AG09309 (cell line): ENCODE measurements around the gene TP73.

Source experiments
- DNase-seq: peaks from one replicate; pipeline ENCODE4 v3.0.0-alpha.2; 2010; ENCODE audit warnings: low read depth
- H3K4me3 ChIP-seq: 2 replicates; pipeline ENCODE4 v1.5.1; 2011; ENCODE audit warnings: mild to moderate bottlenecking, low read depth, low read length, moderate library complexity; ENCODE audit not compliant: control insufficient read depth
- CTCF ChIP-seq: IDR thresholded peaks from 2 replicates; pipeline ENCODE4 v1.5.1; 2011; ENCODE audit warnings: mild to moderate bottlenecking, low read depth, low read length, inconsistent platforms; ENCODE audit not compliant: insufficient read depth, control insufficient read depth; ENCODE audit errors: missing control alignments

Gene TP73

GRCh38 chr1:3705341-3705950 is 53.1 kb downstream of the TP73 start:
- DNase-seq, result no peak
- no peak overlapping the region for H3K4me3 ChIP-seq
- TF ChIP-seq CTCF, result no peak

GRCh38 chr1:3706651-3707297 is 54.5 kb downstream of the TP73 start:
- no peak for TF ChIP-seq CTCF
- H3K4me3 ChIP-seq, result no peak overlapping the region
- no peak for DNase-seq

- DNase-seq, result no peak
- no peak overlapping the region for H3K4me3 ChIP-seq
- TF ChIP-seq CTCF, result no peak
Measured at GRCh38 chr1:3707298-3707938, 55.1 kb downstream of the TP73 start.

- no peak overlapping the region for H3K4me3 ChIP-seq
- no peak for DNase-seq
- no peak for TF ChIP-seq CTCF
Measured at GRCh38 chr1:3707939-3708328, 55.6 kb downstream of the TP73 start.

GRCh38 chr1:3708791-3709190 is 56.5 kb downstream of the TP73 start:
- H3K4me3 ChIP-seq, result no peak overlapping the region
- no peak for DNase-seq
- TF ChIP-seq CTCF, result no peak

GRCh38 chr1:3710251-3710650 is 57.9 kb downstream of the TP73 start:
- TF ChIP-seq CTCF, result no peak
- no peak overlapping the region for H3K4me3 ChIP-seq
- no peak for DNase-seq

- DNase-seq, result no peak
- no peak for TF ChIP-seq CTCF
Measured at GRCh38 chr1:3711381-3711779, 59.1 kb downstream of the TP73 start.

More at GRCh38 chr1:3711381-3711779, 59.1 kb downstream of the TP73 start:
- no peak overlapping the region for H3K4me3 ChIP-seq
